GM23248 (cell line): ENCODE results near the gene PDZD11.

Experiments
- EZH2 ChIP-seq: fragments of 200-600 bp; sonication (generic); IDR thresholded peaks from 2 replicates; pipeline ENCODE4 v1.6.1; 2018; ENCODE audit warnings: antibody characterized with exemption, mild to moderate bottlenecking; ENCODE audit not compliant: insufficient read depth, poor library complexity, severe bottlenecking
- EZH2phosphoT487 ChIP-seq: fragments of 200-600 bp; sonication (generic); IDR thresholded peaks from 2 replicates; pipeline ENCODE4 v1.6.1; 2018; ENCODE audit warnings: antibody characterized with exemption, moderate library complexity, mild to moderate bottlenecking, low read depth; ENCODE audit not compliant: insufficient read depth

GRCh38 chrX:70279081-70279480 is 10.6 kb downstream of the PDZD11 start:
- no peak for TF ChIP-seq EZH2phosphoT487
- TF ChIP-seq EZH2, result no peak
